Adipose tissue (tissue), 3 donors: Measurements from ENCODE around the gene ANKRD12. TPM values are rescaled to one million over a fixed set of nuclear protein-coding genes. Genes with fewer than 3 reads are reported as not detected.

Experiments
- H3K27ac ChIP-seq: one replicate; pipeline ENCODE4 v1.5.1; 2013; ENCODE audit warnings: low read depth, low read length
- WGBS, 3 donors: extraction: QIAGEN DNeasy Blood & Tissue Kit; methylation state at CpG; one replicate each; pipeline ENCODE4 v1.1.7; 2013; 5-methylcytosine and 5-hydroxymethylcytosine counted together
- polyA plus RNA-seq, 3 donors: library from polyadenylated mRNA; stranded (reverse); fragments of 200-250 nt; gene quantifications; one replicate each; pipeline ENCODE4 v1.2.3, GENCODE V29; 2013
- donor health status: healthy with polysubstance abuse.
- donor health status: Bipolar disorder and iron deficiency.
- donor health status: healthy.

The ANKRD12 gene
- polyA plus RNA-seq, 3 donors = 5.4 to 8.1 (median 5.8) TPM

- 77 to 90% (median 81%) methylated on average over 4 of the region's 4 CpGs for WGBS, 3 donors
- no peak overlapping the region for H3K27ac ChIP-seq
Observed at GRCh38 chr18:9172506-9173127, 36.0 kb downstream of the ANKRD12 start.

GRCh38 chr18:9173770-9174233 lies 37.2 kb downstream of the ANKRD12 start:
- WGBS, 3 donors = 65 to 92% (median 70%) methylated on average over 6 of the region's 6 CpGs
- H3K27ac ChIP-seq = no peak overlapping the region

DNA sequence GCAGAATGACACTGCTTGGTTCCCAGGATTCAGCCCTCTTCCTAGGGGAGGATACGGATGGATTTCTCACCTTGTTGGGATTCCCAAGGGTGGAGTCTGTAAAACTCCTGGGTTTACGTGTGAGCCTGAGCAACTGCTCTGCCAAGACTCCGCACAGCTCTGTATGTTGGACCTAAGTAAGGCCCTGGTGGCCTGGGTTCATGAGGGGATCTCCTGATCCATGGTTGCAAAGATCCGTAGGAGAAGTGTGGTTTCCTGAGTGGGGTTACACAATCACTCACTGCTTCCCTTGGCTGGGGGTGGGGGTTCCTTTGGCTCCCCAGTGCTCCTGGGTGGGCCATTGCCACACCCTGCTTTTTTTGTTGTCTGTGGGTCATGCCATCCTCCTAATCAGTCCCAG lies 37.7 kb downstream of the ANKRD12 start:
- 63 to 94% (median 68%) methylated on average over 4 of the region's 4 CpGs for WGBS, 3 donors
- H3K27ac ChIP-seq = no peak overlapping the region

- WGBS, 3 donors = 92 to 96% (median 93%) methylated on average over 1 of the region's 1 CpG
- no peak overlapping the region for H3K27ac ChIP-seq
Observed at GRCh38 chr18:9175115-9175514, 38.5 kb downstream of the ANKRD12 start.

GRCh38 chr18:9177031-9177430 lies 40.5 kb downstream of the ANKRD12 start:
- no peak overlapping the region for H3K27ac ChIP-seq
- WGBS, 3 donors = 86 to 93% (median 89%) methylated on average over 6 of the region's 6 CpGs

DNA sequence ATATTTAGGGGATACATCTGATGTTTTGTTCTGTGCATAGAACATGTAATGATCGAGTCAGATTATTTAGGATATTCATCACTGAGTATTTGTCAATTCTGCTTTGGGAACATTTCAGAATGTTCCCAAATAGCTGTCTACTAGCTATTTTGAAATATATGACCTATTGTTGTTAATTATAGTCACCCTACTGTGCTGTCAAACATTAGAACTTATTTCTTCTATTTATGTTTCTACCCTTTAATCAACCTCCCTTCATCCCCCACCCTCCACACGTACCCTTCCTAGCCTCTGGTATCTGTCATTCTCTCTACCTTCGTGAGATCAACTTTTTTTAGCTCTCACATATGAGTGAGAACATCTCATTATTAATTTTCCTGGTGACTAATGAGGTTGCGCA lies 40.9 kb downstream of the ANKRD12 start:
- no peak overlapping the region for H3K27ac ChIP-seq
- 80 to 91% (median 85%) methylated on average over 4 of the region's 4 CpGs for WGBS, 3 donors

DNA sequence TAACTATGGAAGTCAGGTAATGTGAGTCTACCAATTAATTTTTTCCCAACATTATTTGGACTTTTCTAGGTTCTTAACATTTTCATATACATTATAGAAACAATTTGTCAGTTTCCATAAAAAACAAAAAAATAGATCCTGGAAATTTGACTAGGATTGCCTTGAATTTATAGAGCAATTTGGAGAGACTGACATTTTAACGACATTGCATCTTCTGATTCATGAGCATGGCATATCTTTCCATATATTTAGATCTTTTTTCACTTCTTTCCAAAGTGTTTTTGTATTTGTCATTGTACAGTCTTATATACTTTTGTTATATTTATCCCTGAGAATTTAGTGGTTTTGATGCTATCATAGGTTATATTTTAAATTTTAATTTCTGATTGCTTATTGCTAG lies 42.0 kb downstream of the ANKRD12 start:
- 97 to 100% (median 99%) methylated on average over 1 of the region's 1 CpG for WGBS, 3 donors
- no peak overlapping the region for H3K27ac ChIP-seq

DNA sequence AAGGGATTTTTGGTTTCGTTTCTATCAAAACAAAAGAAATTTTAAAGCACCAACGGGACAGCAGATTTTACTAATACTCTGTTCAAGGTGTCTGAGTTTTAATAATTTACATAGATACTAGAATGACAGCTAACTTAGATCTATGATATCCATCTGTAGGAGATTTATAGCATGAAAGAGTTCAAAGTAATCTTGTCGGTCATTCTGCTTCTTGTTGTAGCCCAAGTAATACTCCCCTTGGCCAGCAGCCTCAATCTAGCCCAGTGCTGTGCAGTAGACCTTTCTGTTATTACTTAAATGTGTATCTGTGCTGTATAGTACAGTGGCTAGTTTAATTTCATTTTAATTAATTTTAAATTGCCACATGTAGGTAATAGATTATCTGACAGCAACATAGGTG lies 44.7 kb downstream of the ANKRD12 start:
- H3K27ac ChIP-seq = no peak overlapping the region
- 82 to 92% (median 88%) methylated on average over 3 of the region's 3 CpGs for WGBS, 3 donors

GRCh38 chr18:9182852-9183399 lies 46.3 kb downstream of the ANKRD12 start:
- 64 to 80% (median 75%) methylated on average over 5 of the region's 5 CpGs for WGBS, 3 donors
- no peak overlapping the region for H3K27ac ChIP-seq

GRCh38 chr18:9184998-9185613 lies 48.5 kb downstream of the ANKRD12 start:
- no peak overlapping the region for H3K27ac ChIP-seq
- WGBS, 3 donors = 56 to 77% (median 58%) methylated on average over 4 of the region's 4 CpGs

- H3K27ac ChIP-seq = no peak overlapping the region
- 89 to 97% (median 92%) methylated on average over 3 of the region's 3 CpGs for WGBS, 3 donors
Observed at GRCh38 chr18:9188359-9189231, 52.0 kb downstream of the ANKRD12 start.

GRCh38 chr18:9189491-9189890 lies 52.9 kb downstream of the ANKRD12 start:
- no peak overlapping the region for H3K27ac ChIP-seq

DNA sequence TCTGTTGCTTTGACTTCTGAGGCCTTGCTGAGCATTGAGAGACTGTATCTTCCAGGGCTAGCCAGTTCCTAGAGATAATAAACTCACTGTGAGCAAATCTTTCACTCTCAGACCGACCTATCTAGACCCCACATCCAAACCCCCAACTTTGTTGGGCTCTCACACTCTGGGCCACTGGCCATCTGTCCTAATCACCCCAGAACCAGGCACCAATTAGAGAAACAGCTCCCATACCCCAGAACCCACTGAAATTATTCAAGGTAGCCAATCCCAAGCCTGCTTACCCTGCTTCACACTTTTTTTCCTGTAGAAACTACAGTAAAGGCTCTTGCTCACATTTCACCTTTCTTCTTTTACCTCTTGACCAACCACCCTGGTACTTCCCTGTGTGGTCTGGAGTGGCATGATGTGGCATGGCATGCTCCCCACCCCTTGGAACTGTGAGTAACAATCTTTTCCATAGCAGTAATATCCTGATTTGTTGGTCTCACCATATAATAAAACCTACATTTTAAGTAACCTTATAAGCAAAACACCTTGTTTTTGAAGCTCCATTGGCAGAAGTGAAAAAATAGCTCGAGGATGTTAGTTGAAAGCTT lies 55.2 kb downstream of the ANKRD12 start:
- H3K27ac ChIP-seq = no peak overlapping the region
- 94 to 98% (median 94%) methylated on average over 2 of the region's 2 CpGs for WGBS, 3 donors

More at GRCh38 chr18:9189491-9189890, 52.9 kb downstream of the ANKRD12 start:
- WGBS, 3 donors = 68 to 95% (median 87%) methylated on average over 2 of the region's 2 CpGs

DNA sequence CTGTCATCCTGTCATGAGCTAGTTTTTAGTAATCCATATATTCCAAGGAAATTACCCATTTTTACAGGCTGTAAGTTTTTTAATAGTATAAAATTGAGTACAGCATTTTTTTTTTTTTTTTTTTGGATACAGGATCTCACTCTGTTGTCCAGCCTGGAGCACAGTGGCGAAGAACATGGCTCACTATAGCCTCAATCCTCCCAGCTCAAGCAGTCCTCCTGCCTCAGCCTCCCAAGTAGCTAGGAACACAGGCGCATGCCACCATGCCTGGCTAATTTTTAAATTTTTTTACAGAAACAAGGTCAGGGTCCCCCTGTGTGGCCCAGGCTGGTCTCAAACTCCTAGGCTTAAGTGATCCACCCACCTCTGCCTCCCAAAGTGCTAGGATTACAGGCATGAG lies 56.5 kb downstream of the ANKRD12 start:
- 98 to 100% (median 100%) methylated on average over 2 of the region's 2 CpGs for WGBS, 3 donors
- no peak overlapping the region for H3K27ac ChIP-seq

DNA sequence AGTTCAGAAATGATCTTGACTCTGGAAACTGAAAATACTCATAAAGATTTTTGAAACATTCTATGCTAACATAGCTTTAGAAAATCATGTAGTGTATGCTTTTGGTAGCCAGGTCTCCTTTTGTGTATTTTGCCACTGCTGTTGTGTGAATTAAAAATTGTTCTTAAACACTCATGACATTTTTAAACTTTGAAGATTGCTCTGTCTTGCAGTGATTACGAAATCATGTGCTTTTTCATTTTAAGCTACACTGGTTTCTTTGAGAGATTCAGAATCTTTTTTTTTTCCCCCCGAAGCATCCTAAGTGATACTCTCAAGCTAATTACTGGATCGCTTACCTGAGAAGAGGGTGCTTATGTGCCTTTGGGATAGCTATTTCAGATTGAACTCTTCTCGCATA lies 60.0 kb downstream of the ANKRD12 start:
- WGBS, 3 donors = 94 to 95% (median 94%) methylated on average over 4 of the region's 4 CpGs
- H3K27ac ChIP-seq = no peak overlapping the region

DNA sequence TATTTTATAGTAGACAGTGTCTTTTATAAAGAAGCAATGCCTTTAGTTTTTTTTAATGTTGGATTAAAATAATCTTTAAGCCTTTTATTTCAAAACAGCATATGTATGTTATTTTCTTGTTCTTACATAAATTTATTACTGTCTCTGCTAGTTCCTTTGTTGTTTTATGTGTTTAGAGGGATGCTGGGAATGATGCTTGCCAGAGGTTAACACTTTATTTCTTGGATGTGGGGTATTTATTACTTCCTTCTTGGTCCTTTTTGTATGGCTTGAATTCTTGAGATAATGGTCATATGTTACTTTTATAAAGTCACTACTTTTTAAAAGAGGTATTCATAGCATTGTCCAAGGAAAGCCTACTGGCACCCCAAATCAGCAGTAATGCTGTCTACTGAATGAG lies 63.1 kb downstream of the ANKRD12 start:
- no peak overlapping the region for H3K27ac ChIP-seq

DNA sequence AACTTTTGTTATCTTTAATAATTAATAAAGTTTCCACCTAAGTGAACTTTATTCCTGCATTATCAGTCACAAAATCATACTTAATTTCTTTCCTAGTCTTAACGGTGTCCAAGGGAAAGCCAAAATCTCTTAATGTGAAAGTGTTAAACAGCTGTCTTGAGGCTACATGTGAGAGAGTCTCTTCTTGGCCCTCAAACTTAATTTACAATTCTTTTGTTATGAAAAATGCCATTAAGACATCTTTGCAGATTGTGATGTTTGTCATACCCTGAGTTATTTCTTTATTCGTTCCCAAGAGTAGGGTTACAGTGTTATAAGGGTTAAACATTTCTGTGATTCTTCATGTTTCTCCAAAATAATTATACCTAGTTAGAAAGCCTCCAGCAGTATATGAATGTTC lies 64.6 kb downstream of the ANKRD12 start:
- 76 to 89% (median 81%) methylated on average over 2 of the region's 2 CpGs for WGBS, 3 donors
- no peak overlapping the region for H3K27ac ChIP-seq

- WGBS, 3 donors = 96 to 98% (median 96%) methylated on average over 5 of the region's 5 CpGs
Observed at GRCh38 chr18:9204659-9205058, 68.1 kb downstream of the ANKRD12 start.

GRCh38 chr18:9206421-9206820 lies 69.8 kb downstream of the ANKRD12 start:
- H3K27ac ChIP-seq = no peak overlapping the region
- 70 to 81% (median 75%) methylated on average over 3 of the region's 3 CpGs for WGBS, 3 donors

More at GRCh38 chr18:9204659-9205058, 68.1 kb downstream of the ANKRD12 start:
- H3K27ac ChIP-seq = no peak overlapping the region
